OCI-M2 (cell line): ENCODE data around the gene GRAMD1C.
"Not testable (repeated sequence)": the region's sequence is repeated elsewhere in the genome, so short reads cannot be mapped to it uniquely, and the experiment has no call there.

Experiments used
- DNase-seq: peaks from one replicate; lab custom pipeline; 2025; ENCODE audit not compliant: unreplicated experiment; lab: John Stamatoyannopoulos, UW

The GRAMD1C gene

GRCh38 chr3:113838631-113839209 is at the start of gene GRAMD1C:
Gene GRAMD1C (plus strand): TSS chr3:113838788. CDS start chr3:113838910, 122 bp downstream.
- DNase-seq = no peak

GRCh38 chr3:113791381-113791780 is 47.2 kb upstream of the GRAMD1C start:
- DNase-seq = no peak

- no peak for DNase-seq
These were observed 44.1 kb upstream of the GRAMD1C start for GRCh38 chr3:113794526-113794925.

GRCh38 chr3:113795693-113796092 is 42.9 kb upstream of the GRAMD1C start:
- no peak for DNase-seq

- no peak for DNase-seq
These were observed 35.7 kb upstream of the GRAMD1C start for GRCh38 chr3:113802795-113803455.

GRCh38 chr3:113804661-113805060 is 33.9 kb upstream of the GRAMD1C start:
- no peak for DNase-seq

GRCh38 chr3:113805249-113805648 is 33.3 kb upstream of the GRAMD1C start:
- no peak for DNase-seq

GRCh38 chr3:113812854-113813253 is 25.7 kb upstream of the GRAMD1C start:
- no peak for DNase-seq

GRCh38 chr3:113819866-113820265 is 18.7 kb upstream of the GRAMD1C start:
- DNase-seq = no peak

- no peak for DNase-seq
These were observed 13.5 kb upstream of the GRAMD1C start for GRCh38 chr3:113825090-113825489.

GRCh38 chr3:113828600-113828999 is 10.0 kb upstream of the GRAMD1C start:
- DNase-seq = no peak

- DNase-seq = no peak
These were observed 8.8 kb upstream of the GRAMD1C start for GRCh38 chr3:113829576-113830354.

- no peak for DNase-seq
These were observed 7.6 kb upstream of the GRAMD1C start for GRCh38 chr3:113831103-113831355.

- DNase-seq = no peak
These were observed 6.0 kb upstream of the GRAMD1C start for GRCh38 chr3:113832477-113833164.

- no peak for DNase-seq
These were observed 3.6 kb upstream of the GRAMD1C start for GRCh38 chr3:113834983-113835382.

GRCh38 chr3:113839551-113839950 is 963 bp downstream of the GRAMD1C start:
- DNase-seq = no peak

GRCh38 chr3:113844622-113845222 is 6.1 kb downstream of the GRAMD1C start:
- no peak for DNase-seq

GRCh38 chr3:113847247-113847646 is 8.7 kb downstream of the GRAMD1C start:
- DNase-seq = no peak

GRCh38 chr3:113847664-113848461 is 9.3 kb downstream of the GRAMD1C start:
- no peak for DNase-seq

GRCh38 chr3:113849071-113849470 is 10.5 kb downstream of the GRAMD1C start:
- DNase-seq = not testable (repeated sequence)

GRCh38 chr3:113849841-113850240 is 11.3 kb downstream of the GRAMD1C start:
- DNase-seq = not testable (repeated sequence)
